Left ventricle myocardium inferior (tissue), 1 donor: Measurements from ENCODE around the gene ONECUT3. TPM values are rescaled to one million over a fixed set of nuclear protein-coding genes. Genes with fewer than 3 reads are reported as not detected.

ENCODE experiments used
- DNase-seq: peaks from one replicate; pipeline ENCODE4 v3.0.0-alpha.2; 2020
- H3K27ac ChIP-seq: fragments of 200-600 bp; replicated peaks from 2 replicates; pipeline ENCODE4 v1.8.0; 2021
- H3K27me3 ChIP-seq: fragments of 200-600 bp; 2 replicates; pipeline ENCODE4 v1.8.0; 2021; ENCODE audit warnings: low read depth
- H3K36me3 ChIP-seq: fragments of 200-600 bp; 2 replicates; pipeline ENCODE4 v1.8.0; 2021
- H3K4me1 ChIP-seq: fragments of 200-600 bp; 2 replicates; pipeline ENCODE4 v1.8.0; 2021
- H3K4me3 ChIP-seq: fragments of 200-600 bp; 2 replicates; pipeline ENCODE4 v1.8.0; 2021; ENCODE audit warnings: mild to moderate bottlenecking, moderate library complexity
- H3K9me3 ChIP-seq: fragments of 200-600 bp; replicated peaks from 2 replicates; pipeline ENCODE4 v1.8.0; 2021
- intact Hi-C: fragments of 100-400 bp; cut with micrococcal nuclease; formaldehyde crosslinking; loops from one replicate; pipeline ENCODE4 v1.11.0; 2022
- total RNA-seq: library from RNA; stranded (reverse); fragmentation: NEBNext Ultra II Directional; extraction: Animal tissue kit (Norgen Biotek cat#: 25700); gene quantifications from one replicate; pipeline ENCODE4 v1.2.1, GENCODE V29; 2021
- TF ChIP-seq, protein P1 (sequence below): fragments of 200-600 bp; IDR thresholded peaks from 2 replicates; pipeline ENCODE4 v1.8.0; 2021; ENCODE audit warnings: antibody characterized with exemption, mild to moderate bottlenecking, borderline replicate concordance
- donor health status: DM: no; HTN: yes; CAD: no; lungs with severe emphysema.

Gene ONECUT3
- total RNA-seq, 1 donor from 2014 or later, result not detected

- Histone ChIP-seq H3K4me3 (no peak overlapping the region), H3K4me1 (peaks cover 10% of the 10 kb centered on the region), H3K27ac (no peak overlapping the region), H3K9me3 (no peaks in the 10 kb centered on the region), H3K36me3 (no peaks in the 10 kb centered on the region), H3K27me3 (peaks cover 100% of the 10 kb centered on the region)
- DNase-seq, result no peak
- intact Hi-C loops, result loop anchor here (10.0 kb wide), 1 partner anchor 217 kb away; no protein-coding TSS in a partner anchor
- TF ChIP-seq, protein P1, sequence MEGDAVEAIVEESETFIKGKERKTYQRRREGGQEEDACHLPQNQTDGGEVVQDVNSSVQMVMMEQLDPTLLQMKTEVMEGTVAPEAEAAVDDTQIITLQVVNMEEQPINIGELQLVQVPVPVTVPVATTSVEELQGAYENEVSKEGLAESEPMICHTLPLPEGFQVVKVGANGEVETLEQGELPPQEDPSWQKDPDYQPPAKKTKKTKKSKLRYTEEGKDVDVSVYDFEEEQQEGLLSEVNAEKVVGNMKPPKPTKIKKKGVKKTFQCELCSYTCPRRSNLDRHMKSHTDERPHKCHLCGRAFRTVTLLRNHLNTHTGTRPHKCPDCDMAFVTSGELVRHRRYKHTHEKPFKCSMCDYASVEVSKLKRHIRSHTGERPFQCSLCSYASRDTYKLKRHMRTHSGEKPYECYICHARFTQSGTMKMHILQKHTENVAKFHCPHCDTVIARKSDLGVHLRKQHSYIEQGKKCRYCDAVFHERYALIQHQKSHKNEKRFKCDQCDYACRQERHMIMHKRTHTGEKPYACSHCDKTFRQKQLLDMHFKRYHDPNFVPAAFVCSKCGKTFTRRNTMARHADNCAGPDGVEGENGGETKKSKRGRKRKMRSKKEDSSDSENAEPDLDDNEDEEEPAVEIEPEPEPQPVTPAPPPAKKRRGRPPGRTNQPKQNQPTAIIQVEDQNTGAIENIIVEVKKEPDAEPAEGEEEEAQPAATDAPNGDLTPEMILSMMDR, result no peak
Observed at GRCh38 chr19:1761528-1762242, 8.4 kb downstream of the ONECUT3 start.

DNA sequence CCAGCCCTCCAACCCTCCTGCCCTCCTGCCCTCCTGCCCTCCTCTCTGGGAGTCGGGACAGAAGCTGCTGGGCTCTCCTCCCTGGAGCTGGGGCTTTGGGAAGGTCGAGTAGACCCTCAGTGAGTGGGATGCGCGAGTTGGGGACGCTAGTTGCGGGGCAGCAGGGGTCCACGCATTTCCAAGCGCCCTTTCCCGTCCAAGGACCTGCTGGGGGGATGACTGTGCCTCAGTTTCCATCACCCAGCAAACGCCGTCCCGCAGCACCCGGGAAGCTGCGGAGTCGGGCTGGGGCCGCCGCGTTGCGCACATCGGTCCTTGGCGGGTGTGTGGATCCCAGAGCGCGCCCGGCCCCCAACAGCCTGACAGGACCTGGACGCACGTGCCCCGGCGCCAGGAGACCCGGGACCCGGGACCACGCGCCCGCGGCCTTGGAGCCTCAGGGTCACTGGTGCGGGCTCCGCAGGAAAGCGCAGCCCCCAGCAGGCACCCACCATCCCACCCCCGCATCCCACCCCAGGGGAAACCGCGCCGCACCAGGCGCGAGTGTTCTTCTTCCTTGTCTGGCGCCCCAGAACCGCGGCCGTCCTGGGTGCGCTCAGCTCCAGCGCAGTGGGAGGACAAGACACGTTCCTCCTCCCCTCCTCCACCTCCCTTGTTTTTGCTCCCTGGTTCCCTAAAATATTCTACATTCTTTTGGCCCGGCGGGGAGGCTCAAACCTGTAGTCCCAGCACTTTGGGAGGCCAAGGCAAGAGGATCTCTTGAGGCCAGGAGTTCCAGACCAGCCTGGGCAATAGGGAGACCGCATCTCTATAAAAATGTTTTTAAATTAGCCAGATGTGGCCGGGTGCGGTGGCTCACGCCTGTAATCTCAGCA is 9.2 kb downstream of the ONECUT3 start:
- intact Hi-C loops, result loop anchor here (10.0 kb wide), 1 partner anchor 218 kb away; no protein-coding TSS in a partner anchor
- H3K4me1 ChIP-seq, result peaks cover 6% of the 10 kb centered on the region
- no peaks in the 10 kb centered on the region for H3K9me3 ChIP-seq
- TF ChIP-seq, protein P1, result no peak
- H3K27me3 ChIP-seq, result peaks cover 100% of the 10 kb centered on the region
- no peaks in the 10 kb centered on the region for H3K36me3 ChIP-seq
- DNase-seq, result no peak
- H3K27ac ChIP-seq, result no peak overlapping the region
- H3K4me3 ChIP-seq, result no peak overlapping the region

GRCh38 chr19:1763648-1764639 is 10.6 kb downstream of the ONECUT3 start:
- Histone ChIP-seq H3K27ac (no peak overlapping the region), H3K36me3 (no peaks in the 10 kb centered on the region), H3K4me1 (peaks cover 3% of the 10 kb centered on the region), H3K4me3 (no peak overlapping the region), H3K27me3 (peaks cover 100% of the 10 kb centered on the region), H3K9me3 (no peaks in the 10 kb centered on the region)
- TF ChIP-seq, protein P1, result no peak
- DNase-seq, result no peak
- intact Hi-C loops, result loop anchor here (10.0 kb wide), 1 partner anchor 219 kb away; no protein-coding TSS in a partner anchor

DNA sequence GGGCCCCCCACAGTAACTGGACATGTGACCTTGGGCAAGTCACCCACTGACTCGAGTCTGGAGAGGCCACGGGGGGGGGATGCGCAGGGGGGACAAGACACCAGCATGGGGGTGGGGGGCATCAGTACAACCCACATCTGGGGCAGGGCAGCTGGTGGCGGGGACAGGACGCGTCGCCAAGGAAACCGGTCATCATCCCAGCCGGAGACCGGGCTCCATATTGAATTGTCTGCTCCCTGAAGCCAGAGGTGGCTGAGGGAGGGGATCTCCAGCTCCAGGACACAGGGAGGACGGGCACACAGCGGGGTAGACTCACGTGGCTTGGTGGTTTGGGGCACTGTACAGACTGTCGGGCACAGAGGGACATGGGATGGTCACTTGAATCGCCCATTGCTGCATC is 11.4 kb downstream of the ONECUT3 start:
- TF ChIP-seq, protein P1, result no peak
- Histone ChIP-seq H3K27me3 (peaks cover 100% of the 10 kb centered on the region), H3K27ac (no peak overlapping the region), H3K9me3 (no peaks in the 10 kb centered on the region), H3K4me3 (no peak overlapping the region), H3K4me1 (peaks cover 3% of the 10 kb centered on the region), H3K36me3 (no peaks in the 10 kb centered on the region)
- no peak for DNase-seq
- intact Hi-C loops, result loop anchor here (10.0 kb wide), 1 partner anchor 220 kb away; no protein-coding TSS in a partner anchor
